ACC112 (cell line): ENCODE results near the gene IL9.

ENCODE experiments used
- H2AFZ ChIP-seq: fragments of 200-600 bp; sonication (generic); one replicate; pipeline ENCODE4 v1.6.0; 2017; ENCODE audit warnings: antibody characterized with exemption, low read length; ENCODE audit not compliant: unreplicated experiment
- H3K27ac ChIP-seq: fragments of 200-600 bp; sonication (generic); 2 replicates; pipeline ENCODE4 v1.5.1; 2014; ENCODE audit warnings: low read depth, mild to moderate bottlenecking, antibody characterized with exemption, low read length, moderate library complexity
- H3K27me3 ChIP-seq: fragments of 200-600 bp; sonication (generic); 2 replicates; pipeline ENCODE4 v1.6.1; 2014; ENCODE audit warnings: mild to moderate bottlenecking, antibody characterized with exemption, low read length, moderate library complexity, mixed read lengths; ENCODE audit not compliant: insufficient read depth
- H3K36me3 ChIP-seq: fragments of 200-600 bp; sonication (generic); 2 replicates; pipeline ENCODE4 v1.6.1; 2016; ENCODE audit warnings: mild to moderate bottlenecking, antibody characterized with exemption, low read length, moderate library complexity, mixed read lengths; ENCODE audit not compliant: insufficient read depth
- H3K4me1 ChIP-seq: fragments of 200-600 bp; sonication (generic); one replicate; pipeline ENCODE4 v1.6.1; 2016; ENCODE audit warnings: low read length, mixed read lengths; ENCODE audit not compliant: insufficient read depth, unreplicated experiment, control insufficient read depth
- H3K4me3 ChIP-seq: fragments of 200-600 bp; sonication (generic); 2 replicates; pipeline ENCODE4 v1.5.1; 2014; ENCODE audit warnings: mild to moderate bottlenecking, low read depth, low read length
- H3K79me2 ChIP-seq: fragments of 200-600 bp; sonication (generic); one replicate; pipeline ENCODE4 v1.6.0; 2016; ENCODE audit warnings: low read length; ENCODE audit not compliant: control insufficient read depth, unreplicated experiment, insufficient read depth

The IL9 gene

GRCh38 chr5:135851915-135852845 is 43.5 kb downstream of the IL9 start:
- no peaks in the 10 kb centered on the region for H3K36me3 ChIP-seq
- H3K4me1 ChIP-seq: no peaks in the 10 kb centered on the region
- no peak overlapping the region for H2AFZ ChIP-seq
- peaks cover 59% of the 10 kb centered on the region for H3K27me3 ChIP-seq
- no peak overlapping the region for H3K4me3 ChIP-seq
- H3K27ac ChIP-seq: no peak overlapping the region
- no peaks in the 10 kb centered on the region for H3K79me2 ChIP-seq

GRCh38 chr5:135851186-135851914 is 44.3 kb downstream of the IL9 start:
- no peak overlapping the region for H3K4me3 ChIP-seq
- no peak overlapping the region for H2AFZ ChIP-seq
- H3K27me3 ChIP-seq: peaks cover 56% of the 10 kb centered on the region
- no peak overlapping the region for H3K27ac ChIP-seq
- no peaks in the 10 kb centered on the region for H3K4me1 ChIP-seq
- no peaks in the 10 kb centered on the region for H3K36me3 ChIP-seq
- H3K79me2 ChIP-seq: no peaks in the 10 kb centered on the region

- Histone ChIP-seq H3K36me3 (no peaks in the 10 kb centered on the region), H3K79me2 (no peaks in the 10 kb centered on the region), H2AFZ (no peak overlapping the region), H3K27ac (no peak overlapping the region), H3K4me3 (no peak overlapping the region), H3K4me1 (no peaks in the 10 kb centered on the region), H3K27me3 (peaks cover 51% of the 10 kb centered on the region)
These were observed 45.0 kb downstream of the IL9 start for GRCh38 chr5:135850671-135851070.

DNA sequence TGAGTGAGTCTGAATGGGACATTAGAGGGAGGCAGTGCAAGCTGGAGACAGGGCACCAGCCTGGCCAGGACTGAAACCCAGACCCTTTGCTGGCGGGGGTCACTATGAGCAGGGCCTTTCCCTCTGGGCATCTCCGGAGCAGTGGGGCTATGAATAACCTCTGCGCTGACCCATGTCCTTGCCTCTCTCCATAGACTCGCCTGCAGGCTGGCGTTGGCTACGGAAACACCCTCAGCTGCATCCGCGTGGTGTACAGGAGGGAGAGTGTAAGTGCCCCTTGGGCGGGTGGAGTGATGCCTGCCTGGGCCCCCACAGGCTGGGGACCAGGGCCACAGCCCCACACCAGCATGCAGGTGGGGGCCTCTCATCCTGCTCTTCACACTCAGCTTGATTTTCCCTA is 45.4 kb downstream of the IL9 start:
- Histone ChIP-seq H3K27ac (no peak overlapping the region), H3K4me3 (no peak overlapping the region), H3K36me3 (no peaks in the 10 kb centered on the region), H2AFZ (no peak overlapping the region), H3K27me3 (peaks cover 51% of the 10 kb centered on the region), H3K79me2 (no peaks in the 10 kb centered on the region), H3K4me1 (no peaks in the 10 kb centered on the region)

DNA sequence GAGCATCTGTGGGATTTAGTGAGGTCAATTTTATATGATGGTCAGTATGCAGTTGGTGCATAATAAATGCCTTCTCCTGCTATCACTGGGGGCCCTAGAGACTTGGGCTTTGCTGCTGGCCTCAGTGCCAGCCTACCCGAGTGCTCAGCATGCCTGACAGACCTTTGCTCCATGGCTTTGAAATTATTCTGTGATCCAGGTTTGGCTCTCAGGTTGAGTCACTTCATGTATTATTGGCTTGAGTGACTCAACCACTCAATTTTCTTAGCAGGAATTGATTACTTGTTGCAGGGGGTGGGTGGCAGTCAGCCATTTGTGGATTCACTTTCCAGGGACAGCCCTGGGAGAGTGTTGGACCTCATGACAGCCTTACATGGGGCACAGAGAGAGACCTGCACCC is 47.7 kb downstream of the IL9 start:
- Histone ChIP-seq H2AFZ (no peak overlapping the region), H3K27me3 (peaks cover 45% of the 10 kb centered on the region), H3K4me3 (no peak overlapping the region), H3K27ac (no peak overlapping the region), H3K79me2 (no peaks in the 10 kb centered on the region), H3K4me1 (no peaks in the 10 kb centered on the region), H3K36me3 (no peaks in the 10 kb centered on the region)

DNA sequence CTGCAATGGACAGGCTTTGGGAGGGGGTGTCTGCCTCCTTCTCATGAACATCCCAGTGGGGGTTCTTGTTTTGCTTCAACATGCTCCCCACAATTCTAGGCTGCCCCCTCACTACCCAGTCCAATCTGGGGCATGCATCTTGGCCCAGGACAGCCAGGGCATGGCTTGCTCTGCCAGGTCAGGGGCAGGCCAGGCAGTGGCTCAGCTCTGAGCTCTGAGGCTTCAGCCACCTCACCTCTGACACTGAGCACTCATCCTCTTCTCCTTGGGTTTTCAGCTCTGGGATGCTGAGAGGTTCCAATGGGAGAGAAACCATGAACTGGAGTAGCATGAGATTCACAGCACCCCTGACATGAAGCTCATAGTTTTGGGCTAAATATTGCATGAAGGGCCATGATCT is 49.3 kb downstream of the IL9 start:
- H3K4me3 ChIP-seq: no peak overlapping the region
- peaks cover 55% of the 10 kb centered on the region for H3K27me3 ChIP-seq
- no peaks in the 10 kb centered on the region for H3K4me1 ChIP-seq
- no peak overlapping the region for H3K27ac ChIP-seq
- no peaks in the 10 kb centered on the region for H3K36me3 ChIP-seq
- H3K79me2 ChIP-seq: no peaks in the 10 kb centered on the region
- H2AFZ ChIP-seq: no peak overlapping the region

DNA sequence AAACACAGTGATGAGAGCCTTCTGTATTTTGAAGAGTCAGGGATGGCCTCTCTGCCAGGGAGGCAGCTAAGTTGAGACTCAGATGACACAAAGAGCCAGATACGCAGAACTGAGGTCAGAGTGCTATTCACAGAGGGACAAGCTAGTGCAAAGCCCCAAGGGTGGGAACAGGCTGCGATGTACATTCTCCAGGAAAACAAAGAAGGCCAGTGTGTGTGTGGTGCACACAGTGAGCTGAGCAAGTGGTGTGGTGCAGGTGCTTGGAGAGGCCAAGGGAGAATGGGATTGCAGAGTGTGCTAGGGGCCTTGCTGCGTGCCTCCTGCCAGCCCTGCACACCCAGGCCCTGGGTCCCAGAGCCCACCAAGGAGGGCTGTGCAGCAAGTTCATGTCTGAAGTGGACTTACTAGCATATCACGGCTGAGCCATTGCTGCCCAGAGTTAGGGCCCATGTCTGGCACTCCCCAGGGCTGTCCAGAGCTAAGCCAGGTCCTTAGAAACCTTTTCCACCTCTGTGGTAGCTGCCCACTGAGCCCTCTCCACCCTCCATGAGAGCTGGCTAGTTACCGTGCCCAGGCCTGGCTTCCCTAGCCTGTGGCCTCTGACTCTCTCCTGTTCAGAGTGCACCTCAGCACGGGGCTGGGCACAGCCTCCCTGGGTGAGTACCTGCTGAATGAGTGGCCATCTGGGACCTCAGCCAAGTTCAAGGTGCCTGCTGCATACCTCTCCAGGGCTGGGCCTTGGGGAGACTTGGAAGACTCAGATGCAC is 51.9 kb downstream of the IL9 start:
- Histone ChIP-seq H3K27me3 (peaks cover 64% of the 10 kb centered on the region), H2AFZ (no peak overlapping the region), H3K4me1 (no peaks in the 10 kb centered on the region), H3K4me3 (no peak overlapping the region), H3K36me3 (no peaks in the 10 kb centered on the region), H3K79me2 (no peaks in the 10 kb centered on the region), H3K27ac (no peak overlapping the region)

DNA sequence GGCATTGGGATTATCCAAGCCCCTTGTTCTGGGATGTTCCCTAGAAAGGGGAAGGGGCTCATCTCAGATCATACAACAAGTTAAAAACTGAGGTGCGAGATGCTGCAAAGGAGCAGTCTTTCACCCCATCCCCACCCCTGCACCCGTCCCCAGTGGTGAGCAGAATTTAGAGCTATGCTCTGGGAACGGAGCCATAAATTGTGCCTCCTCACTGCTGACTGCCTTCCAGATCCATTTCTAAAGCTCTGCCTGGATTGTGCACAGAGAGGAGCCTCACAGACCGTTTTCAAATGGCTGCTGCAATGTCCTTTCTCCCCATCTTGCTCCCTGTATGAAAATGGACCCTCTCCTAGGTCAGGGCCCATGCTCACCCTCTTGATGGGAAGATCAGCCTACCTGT is 52.9 kb downstream of the IL9 start:
- H3K4me1 ChIP-seq: no peaks in the 10 kb centered on the region
- H3K27ac ChIP-seq: no peak overlapping the region
- no peak overlapping the region for H3K4me3 ChIP-seq
- no peaks in the 10 kb centered on the region for H3K36me3 ChIP-seq
- no peaks in the 10 kb centered on the region for H3K79me2 ChIP-seq
- no peak overlapping the region for H2AFZ ChIP-seq
- peaks cover 72% of the 10 kb centered on the region for H3K27me3 ChIP-seq
